Medulla oblongata (tissue), 1 donor: Measurements from ENCODE around the gene IL22RA1.

Source experiments
- DNase-seq: peaks from one replicate; pipeline ENCODE4 v3.0.0-alpha.2; 2015; ENCODE audit errors: extremely low spot score

The IL22RA1 gene

GRCh38 chr1:24074817-24075589, 67.9 kb downstream of the IL22RA1 start:
- no peak for DNase-seq

GRCh38 chr1:24074196-24074595, 68.7 kb downstream of the IL22RA1 start:
- DNase-seq: no peak

GRCh38 chr1:24071941-24072340, 71.0 kb downstream of the IL22RA1 start:
- DNase-seq: no peak

- DNase-seq: peak; percentile 83
These were observed 72.0 kb downstream of the IL22RA1 start for GRCh38 chr1:24070821-24071393.

- DNase-seq: no peak
These were observed 73.1 kb downstream of the IL22RA1 start for GRCh38 chr1:24069817-24070216.
